Liver (tissue), 9 donors: Measurements from ENCODE around the gene EGFR. TPM values are rescaled to one million over a fixed set of nuclear protein-coding genes. Genes with fewer than 3 reads are reported as not detected.

Experiments used
- DNase-seq: peaks from one replicate; pipeline ENCODE4 v3.0.0-alpha.2; 2017; ENCODE audit warnings: low spot score
- H3K27ac ChIP-seq, 2 donors: one replicate each; pipeline ENCODE4 v1.7.0; 2013; ENCODE audit warnings: inconsistent platforms in 2 of 2, low read length in 2 of 2, control low read depth in 1 of 2, low read depth in 1 of 2, mild to moderate bottlenecking in 1 of 2
- H3K27me3 ChIP-seq, 4 donors: one replicate each; pipeline versions ENCODE4 v1.6.1 to v1.7.0; 2013; ENCODE audit warnings: low read length in 3 of 4, inconsistent platforms in 1 of 4, mild to moderate bottlenecking in 1 of 4, moderate library complexity in 1 of 4; ENCODE audit not compliant: control insufficient read depth in 4 of 4, insufficient read depth in 4 of 4
- H3K36me3 ChIP-seq, 4 donors: one replicate each; pipeline versions ENCODE4 v1.6.1 to v1.7.0; 2013; ENCODE audit warnings: low read length in 3 of 4, mild to moderate bottlenecking in 3 of 4, low read depth in 1 of 4, moderate library complexity in 1 of 4; ENCODE audit not compliant: control insufficient read depth in 4 of 4, insufficient read depth in 3 of 4
- H3K4me1 ChIP-seq, 4 donors: one replicate each; pipeline versions ENCODE4 v1.6.1 to v1.7.0; 2013; ENCODE audit warnings: low read length in 3 of 4, mild to moderate bottlenecking in 3 of 4, moderate library complexity in 1 of 4; ENCODE audit not compliant: control insufficient read depth in 4 of 4, insufficient read depth in 4 of 4
- H3K4me3 ChIP-seq, 3 donors: one replicate each; pipeline versions ENCODE4 v1.6.1 to v1.7.0; 2013; ENCODE audit warnings: low read length in 3 of 3, control low read depth in 1 of 3, low read depth in 1 of 3, mild to moderate bottlenecking in 1 of 3
- H3K9ac ChIP-seq, 2 donors: one replicate each; pipeline ENCODE4 v1.7.0; 2013; ENCODE audit warnings: low read length in 2 of 2, mild to moderate bottlenecking in 2 of 2, moderate library complexity in 2 of 2, control low read depth in 1 of 2, low read depth in 1 of 2
- H3K9me3 ChIP-seq, 4 donors: one replicate each; pipeline versions ENCODE4 v1.6.1 to v1.7.0; 2013; ENCODE audit warnings: low read length in 3 of 4; ENCODE audit not compliant: control insufficient read depth in 4 of 4
- EGR1 ChIP-seq, 2 donors: IDR thresholded peaks; 2 replicates each; pipeline ENCODE4 v1.6.1; 2016 to 2018; ENCODE audit warnings: antibody characterized with exemption in 2 of 2, low read depth in 2 of 2
- FOXA1 ChIP-seq: IDR thresholded peaks from 2 replicates; pipeline ENCODE4 v1.6.1; 2016; ENCODE audit warnings: antibody characterized with exemption
- FOXA2 ChIP-seq: IDR thresholded peaks from 2 replicates; pipeline ENCODE4 v1.6.1; 2016; ENCODE audit warnings: antibody characterized with exemption
- GABPA ChIP-seq, 2 donors: IDR thresholded peaks in 1 of 2; conservative IDR thresholded peaks in 1 of 2; 2 replicates each; pipeline ENCODE4 v1.6.1; 2016; ENCODE audit warnings: antibody characterized with exemption in 2 of 2, mild to moderate bottlenecking in 1 of 2, moderate library complexity in 1 of 2
- HNF4A ChIP-seq, 2 donors: conservative IDR thresholded peaks; 2 replicates each; pipeline ENCODE4 v1.6.1; 2016; ENCODE audit warnings: antibody characterized with exemption in 2 of 2, mild to moderate bottlenecking in 2 of 2
- HNF4G ChIP-seq: IDR thresholded peaks from 2 replicates; pipeline ENCODE4 v1.6.1; 2016; ENCODE audit warnings: antibody characterized with exemption
- JUND ChIP-seq, 2 donors: IDR thresholded peaks; 2 replicates each; pipeline ENCODE4 v1.6.1; 2016; ENCODE audit warnings: antibody characterized with exemption in 2 of 2
- NR2F2 ChIP-seq: IDR thresholded peaks from 2 replicates; pipeline ENCODE4 v1.6.1; 2016; ENCODE audit warnings: antibody characterized with exemption
- RAD21 ChIP-seq, 2 donors: IDR thresholded peaks; 2 replicates each; pipeline ENCODE4 v1.6.1; 2016; ENCODE audit warnings: antibody characterized with exemption in 2 of 2, mild to moderate bottlenecking in 2 of 2
- RXRA ChIP-seq, 2 donors: IDR thresholded peaks; 2 replicates each; pipeline ENCODE4 v1.6.1; 2017 to 2018; ENCODE audit warnings: antibody characterized with exemption in 2 of 2, mild to moderate bottlenecking in 1 of 2
- SP1 ChIP-seq: IDR thresholded peaks from 2 replicates; pipeline ENCODE4 v1.6.1; 2018; ENCODE audit warnings: antibody characterized with exemption, mild to moderate bottlenecking
- TAF1 ChIP-seq: conservative IDR thresholded peaks from 2 replicates; pipeline ENCODE4 v1.6.1; 2016; ENCODE audit warnings: antibody characterized with exemption, mild to moderate bottlenecking
- YY1 ChIP-seq: IDR thresholded peaks from 2 replicates; pipeline ENCODE4 v1.6.1; 2016; ENCODE audit warnings: antibody characterized with exemption, mild to moderate bottlenecking
- whole genome bisulfite sequencing: extraction: QIAGEN DNeasy Blood & Tissue Kit; methylation state at CpG from one replicate; pipeline ENCODE4 v1.1.7; 2013; 5-methylcytosine and 5-hydroxymethylcytosine counted together
- polyA plus RNA-seq, 2 donors: library from polyadenylated mRNA; stranded (reverse) in 1 of 2; unstranded in 1 of 2; fragments of 200-250 nt in 1 of 2; fragments of >200 nt in 1 of 2; fragmentation: Nextera tagmentation in 1 of 2; extraction: Ambion mirVana in 1 of 2; gene quantifications; one replicate each; pipeline versions ENCODE4 v1.2.1 to v1.2.3, GENCODE V29; 2013 to 2015
- total RNA-seq, 2 donors: library from RNA; depleted of rRNA; stranded (reverse); fragments of >200 nt; gene quantifications; one replicate each; pipeline ENCODE4 v1.2.3, GENCODE V29; 2014
- TF ChIP-seq, protein P1 (sequence below): fragments of 150-350 bp; IDR thresholded peaks from 2 replicates; pipeline ENCODE4 v1.5.1; 2017; ENCODE audit warnings: improper control_type of control experiment, low read depth, low read length; ENCODE audit not compliant: missing input control
- TF ChIP-seq, protein P2 (sequence below): IDR thresholded peaks from 2 replicates; pipeline ENCODE4 v1.6.1; 2016; ENCODE audit warnings: antibody characterized with exemption
- TF ChIP-seq, protein P3 (sequence below): IDR thresholded peaks from 2 replicates; pipeline ENCODE4 v1.6.1; 2016; ENCODE audit warnings: antibody characterized with exemption, mild to moderate bottlenecking
- TF ChIP-seq, protein P4 (sequence below): IDR thresholded peaks from 2 replicates; pipeline ENCODE4 v1.6.1; 2016; ENCODE audit warnings: antibody characterized with exemption
- donor health status: healthy.
- donor health status: healthy.
- donor health status: healthy.
- donor health status: healthy.
- donor health status: healthy.

EGFR gene
- total and polyA plus RNA-seq, 4 donors: 22.6 to 37.0 (median 27.7) TPM

DNA sequence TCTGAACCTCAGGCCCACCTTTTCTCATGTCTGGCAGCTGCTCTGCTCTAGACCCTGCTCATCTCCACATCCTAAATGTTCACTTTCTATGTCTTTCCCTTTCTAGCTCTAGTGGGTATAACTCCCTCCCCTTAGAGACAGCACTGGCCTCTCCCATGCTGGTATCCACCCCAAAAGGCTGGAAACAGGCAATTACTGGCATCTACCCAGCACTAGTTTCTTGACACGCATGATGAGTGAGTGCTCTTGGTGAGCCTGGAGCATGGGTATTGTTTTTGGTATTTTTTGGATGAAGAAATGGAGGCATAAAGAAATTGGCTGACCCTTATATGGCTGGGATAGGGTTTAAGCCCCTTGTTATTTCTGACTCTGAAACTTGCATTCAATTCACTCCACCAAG is 156.0 kb downstream of the EGFR start:
- H3K4me1 ChIP-seq: peaks cover 6 to 28% (median 21%) of the 10 kb centered on the region in 4 donors
- H3K27me3 ChIP-seq: no peaks in the 10 kb centered on the region
- 96% methylated on average over 1 of the region's 1 CpG for WGBS
- DNase-seq: no peak
- no peak overlapping the region for H3K4me3 ChIP-seq
- no peak overlapping the region for H3K9ac ChIP-seq
- no peak overlapping the region for H3K27ac ChIP-seq
- peaks cover 9 to 57% (median 46%) of the 10 kb centered on the region in 4 donors for H3K36me3 ChIP-seq
- no peaks in the 10 kb centered on the region for H3K9me3 ChIP-seq
- no peak for TF ChIP-seq RAD21 (IDR thresholded peaks at IDR 0.05)
- TF ChIP-seq, protein P1, sequence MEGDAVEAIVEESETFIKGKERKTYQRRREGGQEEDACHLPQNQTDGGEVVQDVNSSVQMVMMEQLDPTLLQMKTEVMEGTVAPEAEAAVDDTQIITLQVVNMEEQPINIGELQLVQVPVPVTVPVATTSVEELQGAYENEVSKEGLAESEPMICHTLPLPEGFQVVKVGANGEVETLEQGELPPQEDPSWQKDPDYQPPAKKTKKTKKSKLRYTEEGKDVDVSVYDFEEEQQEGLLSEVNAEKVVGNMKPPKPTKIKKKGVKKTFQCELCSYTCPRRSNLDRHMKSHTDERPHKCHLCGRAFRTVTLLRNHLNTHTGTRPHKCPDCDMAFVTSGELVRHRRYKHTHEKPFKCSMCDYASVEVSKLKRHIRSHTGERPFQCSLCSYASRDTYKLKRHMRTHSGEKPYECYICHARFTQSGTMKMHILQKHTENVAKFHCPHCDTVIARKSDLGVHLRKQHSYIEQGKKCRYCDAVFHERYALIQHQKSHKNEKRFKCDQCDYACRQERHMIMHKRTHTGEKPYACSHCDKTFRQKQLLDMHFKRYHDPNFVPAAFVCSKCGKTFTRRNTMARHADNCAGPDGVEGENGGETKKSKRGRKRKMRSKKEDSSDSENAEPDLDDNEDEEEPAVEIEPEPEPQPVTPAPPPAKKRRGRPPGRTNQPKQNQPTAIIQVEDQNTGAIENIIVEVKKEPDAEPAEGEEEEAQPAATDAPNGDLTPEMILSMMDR: no peak
- TF ChIP-seq, protein P2, sequence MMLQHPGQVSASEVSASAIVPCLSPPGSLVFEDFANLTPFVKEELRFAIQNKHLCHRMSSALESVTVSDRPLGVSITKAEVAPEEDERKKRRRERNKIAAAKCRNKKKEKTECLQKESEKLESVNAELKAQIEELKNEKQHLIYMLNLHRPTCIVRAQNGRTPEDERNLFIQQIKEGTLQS: no peak
- TF ChIP-seq FOXA1: no peak
- TF ChIP-seq GABPA (IDR thresholded peaks at IDR 0.05 in 1 of 2, conservative IDR thresholded peaks at IDR 0.05 in 1 of 2): no peak
- no peak for TF ChIP-seq YY1
- TF ChIP-seq HNF4A (conservative IDR thresholded peaks at IDR 0.05): no peak

DNA sequence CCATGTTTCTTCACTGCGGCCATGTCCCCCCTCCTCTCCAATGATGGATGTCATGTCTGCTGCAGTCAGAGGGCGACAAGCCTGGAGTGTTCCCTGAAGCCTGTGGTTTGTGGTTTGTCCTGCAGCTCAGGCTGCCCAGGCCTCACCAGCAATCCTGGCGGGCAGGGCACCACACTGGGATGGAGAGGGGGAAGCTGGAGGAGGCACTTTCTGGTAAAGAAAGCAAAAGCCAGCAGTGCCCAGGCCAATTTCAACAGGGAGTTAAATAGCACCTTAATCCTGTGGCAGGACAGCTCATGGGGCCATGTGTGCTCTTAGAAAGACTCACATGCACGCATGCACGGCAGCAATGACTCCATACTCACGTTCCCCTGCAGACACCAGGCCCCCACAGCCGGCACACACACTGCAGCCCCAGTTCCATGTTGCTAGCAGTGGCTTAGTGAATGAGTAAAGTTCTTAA is 158.3 kb downstream of the EGFR start:
- WGBS: 89% methylated on average over 7 of the region's 7 CpGs
- Histone ChIP-seq H3K4me1 (peaks cover 9 to 46% (median 29%) of the 10 kb centered on the region in 4 donors), H3K36me3 (peaks cover 10 to 46% (median 28%) of the 10 kb centered on the region in 4 donors), H3K9me3 (no peaks in the 10 kb centered on the region), H3K27me3 (no peaks in the 10 kb centered on the region), H3K4me3 (no peak overlapping the region), H3K9ac (no peak overlapping the region), H3K27ac (peak overlapping the region; percentile 79 to 86)
- peak; percentile 30 for DNase-seq
- TF ChIP-seq FOXA2 (no peak), RAD21 (IDR thresholded peaks at IDR 0.05) (no peak), TAF1 (no peak), JUND (IDR thresholded peaks at IDR 0.05) (no peak), FOXA1 (no peak), RXRA (IDR thresholded peaks at IDR 0.05) (no peak), GABPA (IDR thresholded peaks at IDR 0.05 in 1 of 2, conservative IDR thresholded peaks at IDR 0.05 in 1 of 2) (no peak), HNF4G (no peak), YY1 (no peak), NR2F2 (no peak), SP1 (no peak), HNF4A (conservative IDR thresholded peaks at IDR 0.05) (no peak), EGR1 (IDR thresholded peaks at IDR 0.05; ENCODE audit: low read depth in 2 of 2) (no peak)
- TF ChIP-seq, protein P1: no peak
- TF ChIP-seq, protein P3, sequence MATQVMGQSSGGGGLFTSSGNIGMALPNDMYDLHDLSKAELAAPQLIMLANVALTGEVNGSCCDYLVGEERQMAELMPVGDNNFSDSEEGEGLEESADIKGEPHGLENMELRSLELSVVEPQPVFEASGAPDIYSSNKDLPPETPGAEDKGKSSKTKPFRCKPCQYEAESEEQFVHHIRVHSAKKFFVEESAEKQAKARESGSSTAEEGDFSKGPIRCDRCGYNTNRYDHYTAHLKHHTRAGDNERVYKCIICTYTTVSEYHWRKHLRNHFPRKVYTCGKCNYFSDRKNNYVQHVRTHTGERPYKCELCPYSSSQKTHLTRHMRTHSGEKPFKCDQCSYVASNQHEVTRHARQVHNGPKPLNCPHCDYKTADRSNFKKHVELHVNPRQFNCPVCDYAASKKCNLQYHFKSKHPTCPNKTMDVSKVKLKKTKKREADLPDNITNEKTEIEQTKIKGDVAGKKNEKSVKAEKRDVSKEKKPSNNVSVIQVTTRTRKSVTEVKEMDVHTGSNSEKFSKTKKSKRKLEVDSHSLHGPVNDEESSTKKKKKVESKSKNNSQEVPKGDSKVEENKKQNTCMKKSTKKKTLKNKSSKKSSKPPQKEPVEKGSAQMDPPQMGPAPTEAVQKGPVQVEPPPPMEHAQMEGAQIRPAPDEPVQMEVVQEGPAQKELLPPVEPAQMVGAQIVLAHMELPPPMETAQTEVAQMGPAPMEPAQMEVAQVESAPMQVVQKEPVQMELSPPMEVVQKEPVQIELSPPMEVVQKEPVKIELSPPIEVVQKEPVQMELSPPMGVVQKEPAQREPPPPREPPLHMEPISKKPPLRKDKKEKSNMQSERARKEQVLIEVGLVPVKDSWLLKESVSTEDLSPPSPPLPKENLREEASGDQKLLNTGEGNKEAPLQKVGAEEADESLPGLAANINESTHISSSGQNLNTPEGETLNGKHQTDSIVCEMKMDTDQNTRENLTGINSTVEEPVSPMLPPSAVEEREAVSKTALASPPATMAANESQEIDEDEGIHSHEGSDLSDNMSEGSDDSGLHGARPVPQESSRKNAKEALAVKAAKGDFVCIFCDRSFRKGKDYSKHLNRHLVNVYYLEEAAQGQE: no peak
- TF ChIP-seq, protein P4, sequence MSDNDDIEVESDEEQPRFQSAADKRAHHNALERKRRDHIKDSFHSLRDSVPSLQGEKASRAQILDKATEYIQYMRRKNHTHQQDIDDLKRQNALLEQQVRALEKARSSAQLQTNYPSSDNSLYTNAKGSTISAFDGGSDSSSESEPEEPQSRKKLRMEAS: no peak
